H1 (cell line): ENCODE data around the gene ST6GALNAC2. TPM values are rescaled to one million over a fixed set of nuclear protein-coding genes. Genes with fewer than 3 reads are reported as not detected.

Source experiments
- CTCF ChIA-PET: fragments of 300-600 bp; sonication (Branson Sonifier 250); formaldehyde crosslinking; loops from one replicate; lab custom pipeline; 2021; ENCODE audit not compliant: partially characterized antibody; lab: Charles Lee
- POLR2A ChIA-PET: fragments of 300-600 bp; sonication (Branson Sonifier 250); formaldehyde crosslinking; loops from one replicate; lab custom pipeline; 2021; ENCODE audit warnings: inconsistent platforms; ENCODE audit not compliant: partially characterized antibody; lab: Charles Lee
- DNase-seq, 2 experiments: peaks; one replicate each; pipeline versions ENCODE4 v3.0.0 to v3.0.0-alpha.2; 2010 to 2022; ENCODE audit warnings: low spot score in 2 of 2, low read depth in 1 of 2, mixed read lengths in 1 of 2
- FAIRE-seq: peaks from 2 replicates; lab custom pipeline; 2011; peaks lifted over from hg19 to GRCh38; lab: Jason Lieb, UNC
- H2AFZ ChIP-seq: 2 replicates; pipeline ENCODE4 v1.8.1; 2012; ENCODE audit warnings: low read length, inconsistent platforms
- H2AK5ac ChIP-seq: 2 replicates; pipeline ENCODE4 v1.6.1; 2013; ENCODE audit warnings: low read depth, low read length
- H2BK120ac ChIP-seq: replicated peaks from 2 replicates; pipeline ENCODE3; 2013; ENCODE audit warnings: low read depth, low read length, inconsistent platforms
- H2BK12ac ChIP-seq: 2 replicates; pipeline ENCODE4 v1.6.1; 2013; ENCODE audit warnings: low read depth, low read length
- H2BK15ac ChIP-seq: 2 replicates; pipeline ENCODE4 v1.6.1; 2013; ENCODE audit warnings: low read length
- H2BK20ac ChIP-seq: 2 replicates; pipeline ENCODE4 v1.6.1; 2013; ENCODE audit warnings: low read length
- H2BK5ac ChIP-seq: 2 replicates; pipeline ENCODE4 v1.6.1; 2013; ENCODE audit warnings: low read depth, low read length
- H3K14ac ChIP-seq: 2 replicates; pipeline ENCODE4 v1.6.1; 2013; ENCODE audit warnings: inconsistent platforms; ENCODE audit not compliant: insufficient read length
- H3K18ac ChIP-seq: 2 replicates; pipeline ENCODE4 v1.6.1; 2013; ENCODE audit warnings: low read length; ENCODE audit errors: extremely low read depth
- H3K23ac ChIP-seq: 2 replicates; pipeline ENCODE4 v1.6.1; 2013; ENCODE audit warnings: inconsistent platforms; ENCODE audit not compliant: insufficient read length
- H3K23me2 ChIP-seq: 2 replicates; pipeline ENCODE4 v1.6.1; 2013; ENCODE audit warnings: low read depth, low read length
- H3K27ac ChIP-seq: 2 replicates; pipeline ENCODE4 v1.6.1; 2011; ENCODE audit warnings: low read depth, low read length, inconsistent platforms
- H3K27me3 ChIP-seq, 4 experiments: replicated peaks in 1 of 4; 1 replicate in 1 of 4; 2 replicates in 3 of 4; pipeline versions ENCODE4 v1.6.1 to v1.8.1; 2011 to 2013; ENCODE audit warnings: low read length in 3 of 4, mild to moderate bottlenecking in 3 of 4, inconsistent platforms in 2 of 4, mixed read lengths in 2 of 4, moderate library complexity in 1 of 4; ENCODE audit not compliant: control insufficient read depth in 3 of 4, insufficient read depth in 3 of 4; ENCODE audit errors: extremely low read depth in 1 of 4
- H3K36me3 ChIP-seq, 4 experiments: 2 replicates each; pipeline versions ENCODE4 v1.6.1 to v1.8.1; 2011 to 2013; ENCODE audit warnings: mild to moderate bottlenecking in 4 of 4, low read length in 3 of 4, moderate library complexity in 2 of 4, control low read depth in 1 of 4, inconsistent platforms in 1 of 4; ENCODE audit not compliant: insufficient read depth in 4 of 4, control insufficient read depth in 2 of 4
- H3K4ac ChIP-seq: replicated peaks from 2 replicates; pipeline ENCODE3; 2013; ENCODE audit warnings: low read length, low read depth, mixed read lengths, inconsistent platforms; ENCODE audit not compliant: insufficient read length
- H3K4me1 ChIP-seq, 4 experiments: replicated peaks in 1 of 4; 1 replicate in 1 of 4; 2 replicates in 3 of 4; pipeline versions ENCODE4 v1.6.1 to v1.8.1; 2011 to 2013; ENCODE audit warnings: low read length in 3 of 4, inconsistent platforms in 2 of 4, mixed read lengths in 1 of 4; ENCODE audit not compliant: insufficient read depth in 4 of 4, control insufficient read depth in 3 of 4
- H3K4me2 ChIP-seq, 2 experiments: 2 replicates each; pipeline versions ENCODE4 v1.6.1 to v1.8.1; 2011 to 2013; ENCODE audit warnings: low read depth in 2 of 2, low read length in 2 of 2, control low read depth in 1 of 2, inconsistent platforms in 1 of 2, mild to moderate bottlenecking in 1 of 2; ENCODE audit not compliant: insufficient read depth in 1 of 2
- H3K4me3 ChIP-seq, 4 experiments: fragments of 200-600, 300-600 bp in 1 of 4; sonication (generic), shearing (Covaris generic), sonication (Bioruptor Twin) in 1 of 4; 2 replicates each; pipeline versions ENCODE4 v1.5.1 to v1.8.1; 2011 to 2016; ENCODE audit warnings: low read length in 4 of 4, low read depth in 3 of 4, control low read depth in 2 of 4, inconsistent platforms in 2 of 4, mild to moderate bottlenecking in 2 of 4, mixed read lengths in 1 of 4, moderate library complexity in 1 of 4; ENCODE audit not compliant: insufficient read depth in 2 of 4; ENCODE audit errors: extremely low read depth in 1 of 4
- H3K56ac ChIP-seq: replicated peaks from 2 replicates; pipeline ENCODE3; 2013; ENCODE audit warnings: low read depth, mild to moderate bottlenecking, mixed read lengths, low read length, inconsistent platforms; ENCODE audit not compliant: insufficient read length
- H3K79me1 ChIP-seq: 2 replicates; pipeline ENCODE4 v1.6.1; 2013; ENCODE audit warnings: low read depth, low read length, control low read depth
- H3K79me2 ChIP-seq, 2 experiments: 2 replicates each; pipeline versions ENCODE4 v1.6.1 to v1.8.1; 2012 to 2013; ENCODE audit warnings: low read length in 2 of 2, mild to moderate bottlenecking in 2 of 2, inconsistent platforms in 1 of 2; ENCODE audit not compliant: insufficient read depth in 2 of 2, control insufficient read depth in 1 of 2
- H3K9ac ChIP-seq, 4 experiments: replicated peaks in 1 of 4; 1 replicate in 1 of 4; 2 replicates in 3 of 4; pipeline versions ENCODE4 v1.6.1 to v1.8.1; 2011 to 2013; ENCODE audit warnings: low read depth in 3 of 4, low read length in 3 of 4, control low read depth in 2 of 4, mild to moderate bottlenecking in 2 of 4, moderate library complexity in 2 of 4, inconsistent platforms in 1 of 4; ENCODE audit errors: extremely low read depth in 1 of 4
- H3K9me3 ChIP-seq, 2 experiments: 2 replicates each; pipeline versions ENCODE4 v1.6.1 to v1.8.1; 2012 to 2013; ENCODE audit warnings: mild to moderate bottlenecking in 2 of 2, moderate library complexity in 2 of 2, control low read depth in 1 of 2, inconsistent platforms in 1 of 2, low read depth in 1 of 2, low read length in 1 of 2, mixed read lengths in 1 of 2; ENCODE audit not compliant: insufficient read depth in 2 of 2
- H4K20me1 ChIP-seq, 2 experiments: replicated peaks in 1 of 2; 2 replicates each; pipeline versions ENCODE3 to v1.8.1; 2011 to 2013; ENCODE audit warnings: inconsistent platforms in 2 of 2, low read length in 2 of 2, mild to moderate bottlenecking in 1 of 2; ENCODE audit not compliant: insufficient read depth in 2 of 2, control insufficient read depth in 1 of 2
- H4K5ac ChIP-seq: 2 replicates; pipeline ENCODE4 v1.6.1; 2013; ENCODE audit warnings: low read length, low read depth, mixed read lengths, inconsistent platforms; ENCODE audit not compliant: insufficient read length
- H4K8ac ChIP-seq: 2 replicates; pipeline ENCODE4 v1.8.0; 2013; ENCODE audit warnings: mild to moderate bottlenecking, moderate library complexity, low read length, inconsistent platforms; ENCODE audit not compliant: insufficient read depth; ENCODE audit errors: extremely low read depth
- H4K91ac ChIP-seq: replicated peaks from 2 replicates; pipeline ENCODE3; 2013; ENCODE audit warnings: low read length, mixed read lengths, inconsistent platforms; ENCODE audit not compliant: insufficient read length
- ATF3 ChIP-seq: IDR thresholded peaks from 2 replicates; pipeline ENCODE4 v1.6.1; 2011; ENCODE audit warnings: low read depth, mild to moderate bottlenecking, low read length; ENCODE audit not compliant: insufficient read depth
- BCL11A ChIP-seq, 2 experiments: IDR thresholded peaks; one replicate each; pipeline ENCODE4 v1.6.1; 2011; ENCODE audit warnings: low read depth in 2 of 2, low read length in 2 of 2, mild to moderate bottlenecking in 2 of 2
- CTCF ChIP-seq, 3 experiments: IDR thresholded peaks; 1 replicate in 2 of 3; 2 replicates in 1 of 3; pipeline versions ENCODE4 v1.5.1 to v1.6.1; 2011; ENCODE audit warnings: low read length in 3 of 3, mild to moderate bottlenecking in 3 of 3, inconsistent platforms in 2 of 3, low read depth in 1 of 3, moderate library complexity in 1 of 3; ENCODE audit not compliant: insufficient read depth in 1 of 3; ENCODE audit errors: control extremely low read depth in 1 of 3
- NANOG ChIP-seq: IDR thresholded peaks from 2 replicates; pipeline ENCODE4 v1.6.1; 2011; ENCODE audit warnings: low read length, low read depth, mild to moderate bottlenecking, inconsistent platforms; ENCODE audit not compliant: insufficient read depth, poor library complexity, severe bottlenecking
- SIN3A ChIP-seq, 2 experiments: IDR thresholded peaks in 1 of 2; conservative IDR thresholded peaks in 1 of 2; 2 replicates each; pipeline ENCODE4 v1.6.1; 2011 to 2012; ENCODE audit warnings: low read length in 2 of 2, improper control_type of control experiment in 1 of 2, low read depth in 1 of 2, mild to moderate bottlenecking in 1 of 2
- SP1 ChIP-seq: IDR thresholded peaks from 2 replicates; pipeline ENCODE4 v1.6.1; 2011; ENCODE audit warnings: low read depth, low read length
- SP2 ChIP-seq: IDR thresholded peaks from 2 replicates; pipeline ENCODE4 v1.6.1; 2012; ENCODE audit warnings: mild to moderate bottlenecking, low read length, inconsistent platforms
- WGBS, 2 experiments: shearing (Covaris generic) in 1 of 2; methylation state at CpG; one replicate each; pipeline versions ENCODE4 v1.1.6 to v1.1.7; 2013 to 2015; ENCODE audit warnings: low lambda C conversion rate in 2 of 2, mixed read lengths in 2 of 2, inconsistent platforms in 1 of 2, low coverage in 1 of 2, missing lambda C conversion rate in 1 of 2; ENCODE audit not compliant: insufficient replicate concordance in 2 of 2, insufficient coverage in 1 of 2, insufficient read length in 1 of 2; ENCODE audit errors: extremely low coverage in 1 of 2, missing lambda C conversion rate in 1 of 2; 5-methylcytosine and 5-hydroxymethylcytosine counted together
- polyA plus RNA-seq, 7 experiments: library from polyadenylated mRNA; depleted of rRNA in 3 of 7; stranded (reverse) in 5 of 7; unstranded in 2 of 7; fragments of >200 nt in 5 of 7; fragments of 200-250 nt in 2 of 7; gene quantifications; 1 replicate in 5 of 7; 2 replicates in 1 of 7; 4 replicates in 1 of 7; pipeline versions ENCODE4 v1.2.1 to v1.2.3, GENCODE V29; 2011 to 2013; ENCODE audit warnings: missing spikeins in 2 of 7, mixed read lengths in 2 of 7
- total RNA-seq: library from RNA; stranded (reverse); fragmentation: NEBNext Ultra II Directional; extraction: Animal tissue kit (Norgen Biotek cat#: 25700); gene quantifications from 2 replicates; pipeline ENCODE4 v1.2.1, GENCODE V29; 2021

ST6GALNAC2 gene
- total and polyA plus RNA-seq, 2 of the 8 experiments (the other 6 are each of a cell fraction or from before 2014, with no cell fraction given): 0.09 TPM; not detected in 1

DNA sequence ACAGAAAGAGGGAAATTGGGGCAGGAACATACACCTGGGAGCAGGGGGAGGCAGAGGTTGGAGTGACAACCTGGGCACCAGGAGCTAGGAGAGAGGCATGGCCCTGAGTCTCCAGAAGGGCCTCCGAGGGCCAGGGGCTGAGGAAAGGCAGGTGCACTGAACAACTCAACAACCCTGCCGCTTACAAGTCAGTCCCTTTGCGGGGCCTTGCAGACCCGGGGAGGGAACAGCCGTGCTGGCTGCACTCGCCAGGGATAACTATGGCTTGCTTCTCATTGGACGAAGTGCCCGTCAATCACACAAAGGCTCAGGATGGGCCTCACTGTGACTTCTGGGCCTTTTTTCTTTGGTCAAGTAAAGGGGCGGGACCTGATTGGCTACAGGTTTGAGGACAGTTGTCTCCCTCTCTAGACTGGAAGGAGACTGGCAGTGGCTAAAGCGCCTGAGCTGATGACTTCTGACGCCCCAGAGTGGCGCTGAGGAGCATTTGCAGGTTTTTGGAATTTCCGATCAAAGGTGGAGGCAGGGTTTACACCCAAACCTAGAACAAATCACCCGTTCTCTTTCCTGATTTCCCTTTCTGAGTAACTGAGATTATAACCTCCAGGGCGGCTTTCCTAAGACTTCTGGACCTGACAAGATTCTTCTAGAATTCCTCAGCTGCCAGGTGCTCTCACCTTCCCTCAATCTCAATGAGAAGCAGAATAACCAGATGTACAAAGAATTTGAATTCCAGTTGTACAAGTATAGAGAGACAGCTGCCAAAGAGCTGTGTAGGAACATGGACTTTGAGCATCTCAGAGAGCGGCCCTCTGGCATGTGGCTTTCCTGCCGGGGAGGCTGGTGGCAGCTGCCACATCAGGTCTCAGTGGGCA is 27.6 kb upstream of the ST6GALNAC2 start:
- no peak overlapping the region for H4K8ac ChIP-seq
- no peaks in the 10 kb centered on the region for H3K79me2 ChIP-seq
- H3K4me2 ChIP-seq: no peak overlapping the region
- H3K9ac ChIP-seq: no peak overlapping the region
- H3K18ac ChIP-seq: peak overlapping the region; percentile 32; the same call in 1 of the 2 replicates
- no peak overlapping the region for H3K14ac ChIP-seq
- no peaks in the 10 kb centered on the region for H4K20me1 ChIP-seq
- no peak overlapping the region for H3K4ac ChIP-seq
- H3K27me3 ChIP-seq: no peaks in the 10 kb centered on the region
- H4K5ac ChIP-seq: no peak overlapping the region
- no peak for FAIRE-seq
- H2BK5ac ChIP-seq: peak overlapping the region; percentile 44; the same call in 1 of the 2 replicates
- H3K36me3 ChIP-seq: no peaks in the 10 kb centered on the region; a peak in 1 of 8 replicates
- H2BK120ac ChIP-seq: peak overlapping the region; percentile 47
- ChIA-PET CTCF (interaction anchor here (0.6 to 5.1 kb wide), 24 partner anchors 10 to 159 kb away, joined by 3 to 35 read pairs (median 4); partner anchors contain the start of gene PRCD), POLR2A (interaction anchor here (1.4 to 1.6 kb wide), 2 partner anchors 12 to 46 kb away, joined by 4 to 5 read pairs; no protein-coding TSS in a partner anchor)
- no peak overlapping the region for H3K23ac ChIP-seq
- no peak overlapping the region for H4K91ac ChIP-seq
- H2BK20ac ChIP-seq: no peak overlapping the region
- H2BK12ac ChIP-seq: no peak overlapping the region; the same call in 1 of the 2 replicates
- DNase-seq: peak; percentile 51 to 80
- no peak overlapping the region for H3K4me3 ChIP-seq
- no peak overlapping the region for H2BK15ac ChIP-seq
- no peaks in the 10 kb centered on the region for H3K79me1 ChIP-seq
- WGBS, 2 experiments: 54% methylated on average over 17 of the region's 17 CpGs; no CpG with 5 or more reads in 1 of the 2 experiments
- H3K56ac ChIP-seq: no peak overlapping the region
- no peak overlapping the region for H2AK5ac ChIP-seq
- H3K23me2 ChIP-seq: no peaks in the 10 kb centered on the region
- H2AFZ ChIP-seq: peak overlapping the region; percentile 55; the same call in 1 of the 2 replicates
- H3K27ac ChIP-seq: no peak overlapping the region
- peaks cover 0 to 4% (median 1%) of the 10 kb centered on the region in 4 experiments; a peak in 3 of 7 replicates for H3K4me1 ChIP-seq
- peaks cover 11 to 17% of the 10 kb centered on the region in 2 experiments for H3K9me3 ChIP-seq
- TF ChIP-seq SP2 (peak; percentile 30), SIN3A (conservative IDR thresholded peaks at IDR 0.05 in 1 of 2, IDR thresholded peaks at IDR 0.05 in 1 of 2; ENCODE audit: low read depth in 1 of 2, low read length in 2 of 2) (no peak), BCL11A (IDR thresholded peaks at IDR 0.05; ENCODE audit: low read depth in 2 of 2, low read length in 2 of 2) (no peak), CTCF (IDR thresholded peaks at IDR 0.05; ENCODE audit: control extremely low read depth in 1 of 3, insufficient read depth in 1 of 3, low read depth in 1 of 3, low read length in 3 of 3) (peak; percentile 48 to 84 (median 57)), ATF3 (no peak), NANOG (no peak), SP1 (peak; percentile 80)
